Kidney (tissue), 14 donors: Measurements from ENCODE around the gene PKD1L1. TPM values are rescaled to one million over a fixed set of nuclear protein-coding genes. Genes with fewer than 3 reads are reported as not detected.

Source experiments
- DNase-seq, 5 donors: peaks; one replicate each; pipeline ENCODE4 v3.0.0-alpha.2; 2013 to 2020
- FAIRE-seq: peaks from 2 replicates; lab custom pipeline; 2012; peaks lifted over from hg19 to GRCh38; lab: Jason Lieb, UNC
- H3K27ac ChIP-seq, 2 donors: one replicate each; pipeline ENCODE4 v1.7.0; 2013; ENCODE audit warnings: low read depth in 2 of 2, low read length in 2 of 2, inconsistent platforms in 1 of 2
- H3K27me3 ChIP-seq: one replicate; pipeline ENCODE4 v1.7.1; 2013; ENCODE audit warnings: low read length, inconsistent platforms; ENCODE audit not compliant: control insufficient read depth, insufficient read depth
- H3K36me3 ChIP-seq, 3 donors: one replicate each; pipeline versions ENCODE4 v1.7.0 to v1.7.1; 2013; ENCODE audit warnings: low read length in 3 of 3, control low read depth in 1 of 3, inconsistent platforms in 1 of 3; ENCODE audit not compliant: insufficient read depth in 3 of 3, control insufficient read depth in 2 of 3
- H3K4me1 ChIP-seq, 3 donors: one replicate each; pipeline versions ENCODE4 v1.7.0 to v1.7.1; 2013; ENCODE audit warnings: low read length in 3 of 3, inconsistent platforms in 1 of 3, low read depth in 1 of 3; ENCODE audit not compliant: control insufficient read depth in 2 of 3, insufficient read depth in 2 of 3
- H3K4me3 ChIP-seq, 3 donors: one replicate each; pipeline versions ENCODE4 v1.7.0 to v1.8.1; 2013; ENCODE audit warnings: low read length in 3 of 3, control low read depth in 1 of 3, inconsistent platforms in 1 of 3
- H3K9ac ChIP-seq, 3 donors: one replicate each; pipeline versions ENCODE4 v1.7.0 to v1.7.1; 2013; ENCODE audit warnings: low read length in 3 of 3, control low read depth in 1 of 3, inconsistent platforms in 1 of 3
- H3K9me3 ChIP-seq, 3 donors: one replicate each; pipeline versions ENCODE4 v1.7.0 to v1.7.1; 2013; ENCODE audit warnings: low read length in 3 of 3, control low read depth in 1 of 3, inconsistent platforms in 1 of 3; ENCODE audit not compliant: control insufficient read depth in 2 of 3, insufficient read depth in 1 of 3
- intact Hi-C: fragments of 100-400 bp; cut with DNase I; formaldehyde crosslinking; loops from one replicate; pipeline ENCODE4 v1.11.1; 2022
- polyA plus RNA-seq: library from polyadenylated mRNA; stranded (reverse); fragments of 350-450 nt; fragmentation: Illumina TruSeq; extraction: RNeasy Lipid Tissue Mini Kit (QIAGEN cat#74804); gene quantifications from one replicate; pipeline ENCODE4 v1.2.3, GENCODE V29; 2014; ENCODE audit warnings: low read depth, low replicate concordance; ENCODE audit not compliant: insufficient read depth
- total RNA-seq: library from RNA; stranded (reverse); fragmentation: NEBNext Ultra II Directional; extraction: Animal tissue kit (Norgen Biotek cat#: 25700); gene quantifications from one replicate; pipeline ENCODE4 v1.2.1, GENCODE V29; 2021
- TF ChIP-seq, protein P1 (sequence below): IDR thresholded peaks from 3 replicates; pipeline ENCODE4 v1.5.1; 2012; ENCODE audit warnings: mild to moderate bottlenecking, moderate library complexity, borderline replicate concordance; ENCODE audit not compliant: insufficient read depth; ENCODE audit errors: extremely low read depth
- donor health status: control.
- donor health status: control.
- donor health status: control.
- donor health status: control.
- donor health status: control.
- donor health status: DM: yes; HTN: yes; CAD: no.
- donor health status: Normal renal cell carcinoma (clear cell type).

The PKD1L1 gene
- total and polyA plus RNA-seq, 2 donors from 2014 or later = 0.32 to 0.82 TPM

DNA sequence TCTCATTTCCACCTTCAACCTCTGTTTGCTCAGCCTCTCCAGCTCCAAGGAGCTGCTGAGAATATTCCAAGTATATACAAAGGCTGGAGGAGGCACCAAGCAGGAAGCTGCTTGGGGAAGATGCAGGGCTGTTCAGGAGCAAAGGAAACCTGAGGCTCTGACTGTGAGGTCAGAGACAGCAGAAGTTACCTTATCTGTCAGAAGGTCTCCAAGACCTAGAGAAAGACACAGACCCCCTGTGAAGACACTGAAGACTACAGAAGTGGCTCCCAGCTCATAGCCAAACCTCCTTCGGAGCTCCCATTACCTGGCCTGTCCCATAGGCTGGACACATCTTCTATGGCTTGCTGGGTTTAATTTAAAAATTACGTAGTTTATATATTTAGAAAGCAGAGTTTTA, 53.2 kb downstream of the PKD1L1 start:
- H3K27ac ChIP-seq = no peak overlapping the region
- intact Hi-C loops = no loop called here

DNA sequence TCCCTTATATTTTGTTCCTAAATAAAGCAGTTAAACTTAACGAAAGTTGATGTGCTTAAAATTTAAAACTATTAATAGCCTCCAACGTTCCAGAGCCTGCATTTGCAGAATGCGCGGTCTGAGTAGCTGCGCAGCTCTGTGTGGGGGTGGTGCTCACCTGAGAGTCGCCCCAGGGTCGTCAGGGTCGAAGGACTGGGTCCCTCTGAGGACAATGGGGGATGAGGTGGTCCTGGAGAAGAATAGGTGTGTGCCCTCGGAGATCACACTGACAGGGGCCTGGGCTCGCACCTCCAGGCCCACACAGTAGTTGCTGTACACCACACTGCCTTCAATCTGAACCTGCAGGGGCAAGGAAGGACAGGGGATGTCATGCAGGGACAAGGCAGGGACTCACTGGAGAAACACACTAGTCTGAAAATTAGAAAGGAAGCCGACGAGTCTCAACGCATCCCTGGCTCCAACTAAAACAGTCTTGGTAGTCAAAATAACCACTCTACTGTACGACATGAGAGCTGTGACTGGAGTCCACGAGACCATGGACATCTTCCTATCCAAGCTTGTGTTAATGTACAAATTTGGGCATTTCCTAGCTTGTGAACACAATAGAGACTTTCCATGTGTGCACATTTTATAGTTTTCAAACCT, 54.4 kb downstream of the PKD1L1 start:
- intact Hi-C loops = no loop called here
- DNase-seq (no peak), FAIRE-seq (no peak)
- H3K9me3 ChIP-seq = no peaks in the 10 kb centered on the region
- TF ChIP-seq, protein P1, sequence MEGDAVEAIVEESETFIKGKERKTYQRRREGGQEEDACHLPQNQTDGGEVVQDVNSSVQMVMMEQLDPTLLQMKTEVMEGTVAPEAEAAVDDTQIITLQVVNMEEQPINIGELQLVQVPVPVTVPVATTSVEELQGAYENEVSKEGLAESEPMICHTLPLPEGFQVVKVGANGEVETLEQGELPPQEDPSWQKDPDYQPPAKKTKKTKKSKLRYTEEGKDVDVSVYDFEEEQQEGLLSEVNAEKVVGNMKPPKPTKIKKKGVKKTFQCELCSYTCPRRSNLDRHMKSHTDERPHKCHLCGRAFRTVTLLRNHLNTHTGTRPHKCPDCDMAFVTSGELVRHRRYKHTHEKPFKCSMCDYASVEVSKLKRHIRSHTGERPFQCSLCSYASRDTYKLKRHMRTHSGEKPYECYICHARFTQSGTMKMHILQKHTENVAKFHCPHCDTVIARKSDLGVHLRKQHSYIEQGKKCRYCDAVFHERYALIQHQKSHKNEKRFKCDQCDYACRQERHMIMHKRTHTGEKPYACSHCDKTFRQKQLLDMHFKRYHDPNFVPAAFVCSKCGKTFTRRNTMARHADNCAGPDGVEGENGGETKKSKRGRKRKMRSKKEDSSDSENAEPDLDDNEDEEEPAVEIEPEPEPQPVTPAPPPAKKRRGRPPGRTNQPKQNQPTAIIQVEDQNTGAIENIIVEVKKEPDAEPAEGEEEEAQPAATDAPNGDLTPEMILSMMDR = no peak
- no peaks in the 10 kb centered on the region for H3K27me3 ChIP-seq
- no peak overlapping the region for H3K4me3 ChIP-seq
- no peak overlapping the region for H3K27ac ChIP-seq
- no peaks in the 10 kb centered on the region for H3K36me3 ChIP-seq
- no peaks in the 10 kb centered on the region for H3K4me1 ChIP-seq
- H3K9ac ChIP-seq = no peak overlapping the region

More for the DNA sequence above, 53.2 kb downstream of the PKD1L1 start:
- no peak for FAIRE-seq
- no peaks in the 10 kb centered on the region for H3K4me1 ChIP-seq
- H3K4me3 ChIP-seq = no peak overlapping the region
- no peaks in the 10 kb centered on the region for H3K27me3 ChIP-seq
- TF ChIP-seq, protein P1 = no peak
- no peak overlapping the region for H3K9ac ChIP-seq
- no peak for DNase-seq
- no peaks in the 10 kb centered on the region for H3K36me3 ChIP-seq
- H3K9me3 ChIP-seq = no peaks in the 10 kb centered on the region

DNA sequence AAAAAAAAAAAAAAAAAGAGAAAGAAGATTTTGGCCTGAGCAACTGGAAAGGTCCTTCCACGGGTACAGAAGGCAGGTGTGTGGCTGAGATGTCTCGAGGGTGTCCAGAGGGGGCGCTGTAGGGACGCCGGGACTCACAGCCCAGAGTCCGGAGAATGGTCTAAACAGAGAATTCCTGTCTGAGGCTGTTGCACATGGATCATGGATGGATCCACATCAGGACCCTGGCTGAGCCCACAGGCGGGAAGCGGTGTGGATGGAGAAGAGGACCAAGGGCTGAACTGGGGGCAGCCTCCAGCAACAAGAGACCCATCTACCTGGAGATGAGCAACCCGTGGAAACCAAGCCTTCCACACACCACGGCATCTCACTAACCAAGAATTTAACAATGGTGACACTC, 55.0 kb downstream of the PKD1L1 start:
- Histone ChIP-seq H3K36me3 (no peaks in the 10 kb centered on the region), H3K4me3 (no peak overlapping the region), H3K4me1 (no peaks in the 10 kb centered on the region), H3K9ac (no peak overlapping the region), H3K9me3 (no peaks in the 10 kb centered on the region), H3K27me3 (no peaks in the 10 kb centered on the region), H3K27ac (no peak overlapping the region)
- FAIRE-seq (no peak), DNase-seq (no peak)
- intact Hi-C loops = no loop called here
- TF ChIP-seq, protein P1 = no peak

DNA sequence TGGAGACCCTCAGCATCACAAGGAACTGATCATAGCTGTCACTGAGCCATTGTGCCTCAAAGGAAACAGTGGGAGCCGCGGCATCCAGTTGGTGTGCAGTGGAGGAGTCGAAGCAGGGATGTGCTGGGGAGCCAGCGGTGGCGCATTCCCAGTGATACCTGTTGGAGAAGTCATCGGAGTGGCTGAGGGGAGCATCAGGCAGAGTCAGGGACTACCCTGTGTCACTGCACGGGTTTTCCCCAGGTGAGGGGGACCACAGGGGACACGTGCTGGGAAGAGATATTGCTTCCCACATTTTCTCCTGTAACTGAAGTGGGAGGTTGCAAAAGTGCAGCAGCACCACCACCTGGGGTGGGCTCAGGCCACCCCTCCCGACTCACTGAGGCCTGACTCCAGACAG, 57.7 kb downstream of the PKD1L1 start:
- TF ChIP-seq, protein P1 = no peak
- Histone ChIP-seq H3K9ac (no peak overlapping the region), H3K27me3 (no peaks in the 10 kb centered on the region), H3K27ac (no peak overlapping the region), H3K4me1 (no peaks in the 10 kb centered on the region), H3K4me3 (no peak overlapping the region), H3K9me3 (no peaks in the 10 kb centered on the region), H3K36me3 (no peaks in the 10 kb centered on the region)
- FAIRE-seq (no peak), DNase-seq (no peak)
- intact Hi-C loops = no loop called here
